Measurements from ENCODE around the gene CYP27A1.

The CYP27A1 gene

DNA sequence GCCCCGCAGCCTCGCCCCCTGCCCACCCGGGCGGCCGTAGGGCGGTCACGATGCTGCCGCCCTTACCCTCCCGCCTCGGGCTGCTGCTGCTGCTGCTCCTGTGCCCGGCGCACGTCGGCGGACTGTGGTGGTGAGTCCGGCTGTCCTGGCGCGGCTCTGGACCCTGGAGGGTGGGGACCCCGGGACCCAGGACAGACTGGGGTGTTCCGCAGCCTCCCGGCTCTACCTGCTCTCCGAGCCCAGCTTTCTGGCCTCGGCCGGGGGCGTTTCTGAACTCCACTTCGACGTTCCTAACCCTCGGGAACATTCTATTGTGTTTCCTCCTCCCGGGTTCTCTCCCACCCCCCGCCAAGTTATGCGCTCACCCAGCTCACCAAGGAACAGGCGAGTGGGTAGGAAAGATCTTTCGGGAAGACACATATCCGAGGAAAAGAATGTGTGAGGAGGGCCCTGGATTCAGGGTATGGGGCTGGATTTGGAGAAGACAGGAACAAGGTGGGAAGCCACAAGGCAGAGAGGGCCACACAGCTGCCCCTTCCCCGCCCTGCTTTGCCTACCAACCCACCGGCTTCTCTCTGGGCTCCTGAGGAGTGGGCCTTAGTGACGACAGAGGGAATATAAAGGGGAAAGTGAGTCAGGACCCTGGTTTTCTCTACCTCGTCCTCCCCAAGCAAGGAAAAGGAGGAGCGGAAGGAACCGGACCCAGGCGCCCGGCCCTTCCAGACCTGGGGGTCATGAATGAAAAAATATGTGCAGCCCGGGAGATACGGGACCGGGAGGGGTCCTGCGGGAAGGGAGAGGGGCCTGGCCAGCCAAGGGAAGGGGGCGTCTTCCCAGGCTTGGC, 78.3 kb downstream of the CYP27A1 start:
- DNase-seq = no peak

DNA sequence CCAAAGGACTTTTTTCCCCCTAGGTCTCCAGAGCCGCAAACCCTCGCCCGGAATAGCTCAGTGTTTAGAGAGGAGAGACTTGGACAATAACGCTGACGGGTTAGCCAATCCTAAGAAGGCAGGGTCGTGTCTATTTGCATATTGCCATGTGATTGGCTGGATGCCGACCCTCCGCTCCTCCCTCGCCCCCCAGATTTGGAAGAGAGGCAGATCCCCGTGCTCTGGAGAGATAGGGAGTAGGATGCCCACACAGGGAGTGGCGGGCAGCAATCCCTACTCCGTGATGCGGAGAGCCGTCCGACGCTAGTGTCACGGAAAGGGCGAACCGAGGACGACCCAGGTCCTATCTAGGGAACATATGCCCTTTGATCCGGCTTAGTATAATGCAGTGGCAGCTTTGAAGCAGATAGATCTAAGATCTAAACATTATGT, 79.0 kb downstream of the CYP27A1 start:
- DNase-seq = peak; percentile 77

DNA sequence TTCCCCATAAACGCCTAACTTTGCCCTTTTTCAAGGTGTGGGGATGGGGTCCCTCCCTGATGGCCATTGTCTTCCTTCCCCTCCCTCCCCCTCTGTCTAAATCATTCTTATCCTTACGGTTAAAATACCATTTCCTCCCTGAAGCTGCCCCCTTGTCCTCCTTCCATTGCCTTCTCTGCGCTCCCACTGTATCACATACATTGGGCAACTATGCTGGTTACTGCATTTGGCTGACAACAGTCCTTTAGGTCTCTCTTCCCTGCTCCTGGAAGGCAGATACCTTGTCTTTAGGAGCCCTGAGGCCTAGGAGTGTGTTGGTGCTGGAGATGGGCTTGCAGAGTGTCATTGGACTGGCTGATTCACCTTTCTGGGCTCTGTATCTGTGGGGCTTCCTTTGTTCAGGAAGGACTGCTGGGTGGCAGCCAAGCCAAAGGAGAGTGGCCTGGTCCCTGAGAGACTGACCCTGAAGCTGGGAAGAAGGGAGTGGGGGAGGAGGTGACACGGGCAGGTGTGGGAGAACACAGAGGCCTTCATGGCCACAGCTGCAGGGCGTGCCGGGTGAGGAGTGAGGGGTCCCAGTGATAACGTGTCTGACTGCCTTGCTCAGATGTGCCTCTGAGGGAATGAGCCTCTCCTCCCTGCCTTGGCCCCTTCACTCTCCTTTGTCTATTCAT, 79.8 kb downstream of the CYP27A1 start:
- DNase-seq = no peak

DNA sequence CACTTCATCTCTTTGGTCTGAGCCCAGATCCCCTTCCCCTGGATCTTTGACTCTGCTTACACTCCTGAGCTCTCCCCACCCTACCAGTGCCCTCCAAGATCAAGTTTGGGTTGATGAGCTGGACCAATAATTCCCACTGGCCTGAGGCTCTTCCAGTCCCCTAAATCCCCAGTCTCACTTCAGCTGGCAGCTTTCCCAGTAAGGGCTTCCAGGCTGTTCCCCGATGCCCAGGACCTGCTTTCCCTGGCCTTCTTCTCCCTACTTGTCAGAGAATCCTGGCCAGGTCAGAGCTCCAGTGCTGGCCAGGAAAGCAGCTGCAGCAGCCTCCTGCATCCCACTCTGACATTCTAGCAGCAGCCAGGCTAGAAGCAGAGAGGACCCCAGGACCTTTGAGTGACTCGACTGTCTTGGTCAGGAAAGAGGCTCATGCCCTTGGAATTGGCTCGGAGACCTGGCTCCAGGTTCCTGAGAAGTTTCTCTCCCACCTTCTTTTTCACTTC, 81.1 kb downstream of the CYP27A1 start:
- no peak for DNase-seq
